CD14-positive monocyte (primary cell): Measurements from ENCODE around the gene FBXL22. TPM values are rescaled to one million over a fixed set of nuclear protein-coding genes. Genes with fewer than 3 reads are reported as not detected.

Experiments used
- DNase-seq, 3 donors: peaks; one replicate each; pipeline ENCODE4 v3.0.0-alpha.2; 2011 to 2022
- H2AFZ ChIP-seq: 2 replicates; pipeline ENCODE4 v1.6.0; 2012; ENCODE audit warnings: mild to moderate bottlenecking, low read depth, low read length, inconsistent platforms; ENCODE audit not compliant: insufficient read depth, poor library complexity, severe bottlenecking
- H3K27ac ChIP-seq, 2 donors: 1 replicate in 1 of 2; 2 replicates in 1 of 2; pipeline ENCODE4 v1.5.1; 2012 to 2013; ENCODE audit warnings: low read length in 2 of 2, control low read depth in 1 of 2, inconsistent platforms in 1 of 2, low read depth in 1 of 2, mild to moderate bottlenecking in 1 of 2
- H3K27me3 ChIP-seq, 2 donors: one replicate each; pipeline versions ENCODE4 v1.6.0 to v1.6.1; 2011 to 2013; ENCODE audit warnings: low read length in 2 of 2; ENCODE audit not compliant: control insufficient read depth in 2 of 2, insufficient read depth in 2 of 2
- H3K36me3 ChIP-seq, 2 donors: replicated peaks in 1 of 2; 1 replicate in 1 of 2; 2 replicates in 1 of 2; pipeline versions ENCODE4 v1.5.1 to v1.6.1; 2012 to 2013; ENCODE audit warnings: low read length in 2 of 2, control low read depth in 1 of 2, inconsistent platforms in 1 of 2, mild to moderate bottlenecking in 1 of 2; ENCODE audit not compliant: insufficient read depth in 2 of 2, control insufficient read depth in 1 of 2
- H3K4me1 ChIP-seq, 2 donors: 1 replicate in 1 of 2; 2 replicates in 1 of 2; pipeline versions ENCODE4 v1.5.1 to v1.6.1; 2012 to 2013; ENCODE audit warnings: low read length in 2 of 2, control low read depth in 1 of 2, inconsistent platforms in 1 of 2, mild to moderate bottlenecking in 1 of 2, moderate library complexity in 1 of 2; ENCODE audit not compliant: insufficient read depth in 2 of 2, control insufficient read depth in 1 of 2
- H3K4me2 ChIP-seq: replicated peaks from 2 replicates; pipeline ENCODE3; 2012; ENCODE audit warnings: low read length, moderate library complexity, mild to moderate bottlenecking; ENCODE audit not compliant: poor library complexity, severe bottlenecking; ENCODE audit errors: extremely low read depth
- H3K4me3 ChIP-seq, 3 experiments: fragments of 200-600 bp in 1 of 3; sonication (generic) in 1 of 3; replicated peaks in 1 of 3; 1 replicate in 2 of 3; 2 replicates in 1 of 3; pipeline ENCODE4 v1.5.1; 2011 to 2013; ENCODE audit warnings: low read length in 3 of 3, mild to moderate bottlenecking in 3 of 3, control low read depth in 2 of 3, low read depth in 2 of 3, inconsistent platforms in 1 of 3, moderate library complexity in 1 of 3
- H3K79me2 ChIP-seq: 2 replicates; pipeline ENCODE4 v1.6.0; 2012; ENCODE audit warnings: mild to moderate bottlenecking, control low read depth, inconsistent platforms, low read length, moderate library complexity; ENCODE audit not compliant: insufficient read depth
- H3K9ac ChIP-seq: 2 replicates; pipeline ENCODE4 v1.6.0; 2017; ENCODE audit warnings: low read length, mild to moderate bottlenecking; ENCODE audit not compliant: insufficient read depth, poor library complexity, severe bottlenecking
- H3K9me3 ChIP-seq, 2 donors: replicated peaks in 1 of 2; 1 replicate in 1 of 2; 2 replicates in 1 of 2; pipeline versions ENCODE4 v1.5.1 to v1.6.1; 2012 to 2013; ENCODE audit warnings: low read length in 2 of 2, control low read depth in 1 of 2; ENCODE audit not compliant: control insufficient read depth in 1 of 2, insufficient read depth in 1 of 2
- H4K20me1 ChIP-seq: 2 replicates; pipeline ENCODE4 v1.6.0; 2012; ENCODE audit warnings: mild to moderate bottlenecking, low read length, control low read depth, moderate library complexity; ENCODE audit not compliant: insufficient read depth
- H3K27ac Mint-ChIP-seq, 7 donors: one replicate each; pipeline ENCODE4 v1.8.0; 2020; ENCODE audit warnings: mild to moderate bottlenecking in 7 of 7, mixed read lengths in 7 of 7, moderate library complexity in 6 of 7, inconsistent platforms in 2 of 7
- H3K27me3 Mint-ChIP-seq, 3 donors: one replicate each; pipeline ENCODE4 v1.8.0; 2021 to 2022; ENCODE audit warnings: low read depth in 3 of 3, mild to moderate bottlenecking in 3 of 3, mixed read lengths in 3 of 3, moderate library complexity in 3 of 3, inconsistent platforms in 1 of 3
- H3K36me3 Mint-ChIP-seq, 2 donors: one replicate each; pipeline ENCODE4 v1.8.0; 2020; ENCODE audit warnings: mixed read lengths in 2 of 2, inconsistent platforms in 1 of 2, mild to moderate bottlenecking in 1 of 2
- H3K4me1 Mint-ChIP-seq: one replicate; pipeline ENCODE4 v1.8.0; 2020; ENCODE audit warnings: mild to moderate bottlenecking, mixed read lengths
- H3K4me3 Mint-ChIP-seq, 2 donors: one replicate each; pipeline ENCODE4 v1.8.0; 2020; ENCODE audit warnings: mild to moderate bottlenecking in 2 of 2, mixed read lengths in 2 of 2, moderate library complexity in 1 of 2
- H3K9me3 Mint-ChIP-seq, 7 donors: one replicate each; pipeline ENCODE4 v1.8.0; 2020 to 2022; ENCODE audit warnings: mixed read lengths in 7 of 7, mild to moderate bottlenecking in 6 of 7, moderate library complexity in 6 of 7, inconsistent platforms in 2 of 7
- CTCF ChIP-seq: fragments of 200-600 bp; IDR thresholded peaks from one replicate; pipeline ENCODE4 v1.8.0; 2022; ENCODE audit warnings: antibody characterized with exemption, mild to moderate bottlenecking
- WGBS: methylation state at CpG from one replicate; pipeline ENCODE4 v1.1.5; 2013; ENCODE audit warnings: missing lambda C conversion rate; ENCODE audit not compliant: insufficient coverage; 5-methylcytosine and 5-hydroxymethylcytosine counted together
- intact Hi-C, 2 donors: fragments of 100-400 bp; cut with micrococcal nuclease; formaldehyde crosslinking; loops; one replicate each; pipeline versions ENCODE4 v1.15.0 to v1.15.1; 2023
- polyA plus RNA-seq, 3 donors: library from polyadenylated mRNA; depleted of rRNA in 1 of 3; unstranded in 2 of 3; stranded (reverse) in 1 of 3; fragments of 300-500 nt in 2 of 3; fragments of >200 nt in 1 of 3; fragmentation: Illumina TruSeq in 2 of 3; gene quantifications; 1 replicate in 2 of 3; 2 replicates in 1 of 3; pipeline ENCODE4 v1.2.3, GENCODE V29; 2012 to 2021

Gene FBXL22
- polyA plus RNA-seq, 3 donors: 0.04 TPM; not detected in 2

DNA sequence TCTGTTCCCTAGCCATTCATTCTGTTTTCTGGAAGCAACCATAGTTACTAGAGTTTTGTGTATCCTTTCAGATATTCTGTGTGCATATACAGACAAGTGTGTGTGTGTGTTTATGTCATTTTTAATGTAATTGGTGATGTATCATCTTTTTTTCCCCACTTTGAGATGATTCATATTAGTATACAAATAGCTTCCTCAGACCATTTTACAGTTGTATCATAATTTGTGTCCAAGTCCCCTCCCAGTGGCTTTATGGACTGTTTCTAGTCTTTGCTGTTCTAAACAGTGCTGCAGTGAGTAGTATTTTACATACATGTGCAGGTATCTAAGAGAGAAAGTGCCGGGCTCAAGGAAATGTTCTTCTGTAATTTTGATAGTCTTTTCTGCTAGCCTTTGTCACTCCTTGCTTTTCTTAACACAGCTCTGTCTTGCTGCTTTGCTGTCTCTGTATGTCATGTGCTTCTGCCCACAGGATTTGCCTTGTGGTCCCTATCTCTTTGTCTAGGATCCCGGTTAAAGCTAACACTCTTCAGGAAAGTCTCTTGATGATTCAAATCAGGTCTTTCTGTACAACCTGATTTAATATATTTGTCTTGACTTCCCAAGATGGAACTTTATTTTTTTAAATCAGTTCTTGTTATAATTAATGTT, 31.5 kb upstream of the FBXL22 start:
- H3K9ac ChIP-seq: no peak overlapping the region
- no peaks in the 10 kb centered on the region for H3K9me3 ChIP-seq
- no peak for TF ChIP-seq CTCF
- H3K4me3 ChIP-seq: no peak overlapping the region
- H3K36me3 ChIP-seq: peaks cover 98 to 100% of the 10 kb centered on the region in 2 donors
- H3K27ac Mint-ChIP-seq: peak overlapping the region in 3 of 7 donors; percentile 46 to 71 (median 51)
- no peak for DNase-seq
- H3K9me3 Mint-ChIP-seq: peaks cover 0 to 3% (median 0%) of the 10 kb centered on the region in 7 donors
- H3K4me2 ChIP-seq: no peak overlapping the region
- H3K4me1 Mint-ChIP-seq: no peaks in the 10 kb centered on the region
- H3K4me3 Mint-ChIP-seq: no peak overlapping the region
- intact Hi-C loops: no loop called here
- peak overlapping the region in 1 of 2 donors; percentile 56 for H3K27ac ChIP-seq
- WGBS: no CpG with 5 or more reads among the region's 2 CpGs
- H3K36me3 Mint-ChIP-seq: peaks cover 76 to 95% of the 10 kb centered on the region in 2 donors
- H3K27me3 Mint-ChIP-seq: no peaks in the 10 kb centered on the region
- H3K79me2 ChIP-seq: peaks cover 64% of the 10 kb centered on the region
- H3K4me1 ChIP-seq: no peaks in the 10 kb centered on the region
- H4K20me1 ChIP-seq: peaks cover 98% of the 10 kb centered on the region
- no peak overlapping the region for H2AFZ ChIP-seq
- no peaks in the 10 kb centered on the region for H3K27me3 ChIP-seq

DNA sequence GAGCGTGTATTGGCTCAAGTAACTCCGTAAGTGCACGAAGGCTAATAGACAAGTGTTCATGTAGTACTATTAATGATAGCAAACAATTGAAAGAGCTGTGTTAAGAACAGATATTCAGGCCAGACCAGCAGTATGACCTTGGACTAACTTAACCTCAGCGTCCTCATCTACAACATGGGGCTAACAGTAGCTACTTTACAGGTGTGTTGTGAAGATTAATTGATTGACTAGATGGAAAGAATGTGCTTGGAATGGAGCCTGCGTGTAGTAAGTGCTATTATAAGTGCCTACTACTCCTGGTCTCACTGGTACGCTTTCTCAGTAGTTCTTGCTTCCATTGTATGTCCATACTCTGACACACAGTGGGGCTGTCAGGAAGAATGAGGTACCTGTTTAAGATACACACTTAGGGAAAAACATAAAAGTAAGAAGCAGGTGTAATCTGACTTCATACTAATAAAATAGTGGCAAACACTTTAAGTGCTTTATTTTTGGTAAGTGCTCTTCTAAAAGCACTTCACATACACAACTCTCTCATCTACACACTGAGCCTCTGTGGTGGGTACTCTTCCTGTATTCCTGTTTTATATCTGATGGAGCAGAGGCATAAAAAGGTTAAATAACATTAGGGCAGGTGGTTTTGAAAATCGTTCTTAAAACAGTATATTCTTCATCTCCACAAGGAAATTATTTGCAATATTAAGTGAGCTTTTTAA, 24.3 kb upstream of the FBXL22 start:
- H2AFZ ChIP-seq: no peak overlapping the region
- TF ChIP-seq CTCF: no peak
- peaks cover 100% of the 10 kb centered on the region for H4K20me1 ChIP-seq
- peaks cover 65% of the 10 kb centered on the region for H3K79me2 ChIP-seq
- H3K27me3 Mint-ChIP-seq: no peaks in the 10 kb centered on the region
- H3K27me3 ChIP-seq: no peaks in the 10 kb centered on the region
- H3K4me2 ChIP-seq: no peak overlapping the region
- H3K4me3 Mint-ChIP-seq: no peak overlapping the region
- H3K4me1 Mint-ChIP-seq: no peaks in the 10 kb centered on the region
- H3K9me3 Mint-ChIP-seq: no peaks in the 10 kb centered on the region
- no peak overlapping the region for H3K9ac ChIP-seq
- WGBS: 100% methylated on average over 1 of the region's 7 CpGs
- H3K36me3 ChIP-seq: peaks cover 99 to 100% of the 10 kb centered on the region in 2 donors
- no peak overlapping the region for H3K4me3 ChIP-seq
- peak overlapping the region in 1 of 2 donors; percentile 29 for H3K27ac ChIP-seq
- H3K27ac Mint-ChIP-seq: peak overlapping the region in 1 of 7 donors; percentile 61
- no peaks in the 10 kb centered on the region for H3K4me1 ChIP-seq
- no peaks in the 10 kb centered on the region for H3K9me3 ChIP-seq
- H3K36me3 Mint-ChIP-seq: peaks cover 77 to 98% of the 10 kb centered on the region in 2 donors
- no peak for DNase-seq
- intact Hi-C loops: no loop called here
